HepG2 (cell line): ENCODE data around the gene HSPA5. TPM values are rescaled to one million over a fixed set of nuclear protein-coding genes. Genes with fewer than 3 reads are reported as not detected.

ENCODE experiments used
- BRCA1 ChIP-seq: sonication (generic); formaldehyde crosslinking; IDR thresholded peaks from 2 replicates; pipeline ENCODE4 v1.4.0; 2020; ENCODE audit warnings: missing genetic modification reagents
- DRAP1 ChIP-seq: IDR thresholded peaks from 2 replicates; pipeline ENCODE4 v1.6.1; 2016; ENCODE audit warnings: missing genetic modification reagents, missing compliant biosample characterization
- KLF6 ChIP-seq: IDR thresholded peaks from 2 replicates; pipeline ENCODE4 v1.8.0; 2016; ENCODE audit warnings: missing biosample characterization, missing genetic modification reagents
- MAF1 ChIP-seq: sonication (generic); formaldehyde crosslinking; IDR thresholded peaks from 2 replicates; pipeline ENCODE4 v1.5.0; 2020; ENCODE audit warnings: missing genetic modification reagents, borderline replicate concordance
- NFE2 ChIP-seq: sonication (generic); formaldehyde crosslinking; IDR thresholded peaks from 2 replicates; pipeline ENCODE4 v1.4.0; 2020; ENCODE audit warnings: missing genetic modification reagents
- NFE2L1 ChIP-seq: sonication (generic); formaldehyde crosslinking; IDR thresholded peaks from 2 replicates; pipeline ENCODE4 v1.4.0; 2020; ENCODE audit warnings: missing genetic modification reagents, mild to moderate bottlenecking, borderline replicate concordance
- NR1H2 ChIP-seq: sonication (generic); formaldehyde crosslinking; IDR thresholded peaks from 2 replicates; pipeline ENCODE4 v1.8.1; 2022; ENCODE audit warnings: low read depth, missing genetic modification reagents, borderline replicate concordance
- PBX2 ChIP-seq: IDR thresholded peaks from 2 replicates; pipeline ENCODE4 v1.6.1; 2016; ENCODE audit warnings: control low read depth
- RELA ChIP-seq: sonication (generic); formaldehyde crosslinking; IDR thresholded peaks from 2 replicates; pipeline ENCODE4 v1.4.0; 2020; ENCODE audit warnings: missing genetic modification reagents
- REST ChIP-seq, 2 experiments: IDR thresholded peaks; 2 replicates each; pipeline ENCODE4 v1.6.1; 2011 to 2012; ENCODE audit warnings: low read length in 2 of 2, borderline replicate concordance in 1 of 2, low read depth in 1 of 2, mild to moderate bottlenecking in 1 of 2, moderate library complexity in 1 of 2
- RFX5 ChIP-seq: IDR thresholded peaks from 2 replicates; pipeline ENCODE4 v1.6.1; 2011; ENCODE audit warnings: low read depth, low read length, improper control_type of control experiment
- SNRNP70 ChIP-seq: fragments of 200-400 bp; formaldehyde crosslinking; IDR thresholded peaks from 2 replicates; pipeline ENCODE4 v1.6.1; 2017; ENCODE audit warnings: mild to moderate bottlenecking, low read depth, low read length, moderate library complexity
- SRSF9 ChIP-seq: fragments of 200-400 bp; formaldehyde crosslinking; IDR thresholded peaks from 2 replicates; pipeline ENCODE4 v1.6.1; 2018; ENCODE audit warnings: borderline replicate concordance, mild to moderate bottlenecking, low read depth, low read length; ENCODE audit not compliant: insufficient read depth, poor library complexity, severe bottlenecking
- SSRP1 ChIP-seq: IDR thresholded peaks from 2 replicates; pipeline ENCODE4 v1.6.1; 2016; ENCODE audit warnings: control low read depth
- TEAD3 ChIP-seq: optimal IDR thresholded peaks from 2 replicates; pipeline ENCODE3; 2016; ENCODE audit warnings: borderline replicate concordance
- XBP1 ChIP-seq: sonication (generic); formaldehyde crosslinking; IDR thresholded peaks from 2 replicates; pipeline ENCODE4 v1.5.0; 2020; ENCODE audit warnings: missing genetic modification reagents
- ZBTB42 ChIP-seq: sonication (generic); formaldehyde crosslinking; IDR thresholded peaks from 2 replicates; pipeline ENCODE4 v1.5.0; 2020; ENCODE audit warnings: mild to moderate bottlenecking, missing genetic modification reagents
- ZNF101 ChIP-seq: sonication (generic); formaldehyde crosslinking; IDR thresholded peaks from 2 replicates; pipeline ENCODE4 v1.4.0; 2020; ENCODE audit warnings: mild to moderate bottlenecking, low read depth, missing genetic modification reagents, borderline replicate concordance
- ZNF556 ChIP-seq: sonication (generic); formaldehyde crosslinking; IDR thresholded peaks from 2 replicates; pipeline ENCODE4 v1.4.0; 2020; ENCODE audit warnings: mild to moderate bottlenecking, missing genetic modification reagents, borderline replicate concordance
- ZNF678 ChIP-seq: sonication (generic); formaldehyde crosslinking; IDR thresholded peaks from 2 replicates; pipeline ENCODE4 v1.4.0; 2020; ENCODE audit warnings: mild to moderate bottlenecking, missing genetic modification reagents
- ZSCAN9 ChIP-seq: IDR thresholded peaks from 2 replicates; pipeline ENCODE4 v1.6.1; 2016; ENCODE audit warnings: borderline replicate concordance
- polyA plus RNA-seq, 8 experiments: library from polyadenylated mRNA; depleted of rRNA in 3 of 8; stranded (reverse) in 7 of 8; unstranded in 1 of 8; fragments of >200 nt; fragmentation: Illumina TruSeq in 4 of 8; extraction: Trizol in 4 of 8; gene quantifications; 2 replicates each; pipeline versions ENCODE4 v1.2.1 to v1.2.3, GENCODE V29; 2011 to 2016; ENCODE audit warnings: low read depth in 4 of 8, missing spikeins in 1 of 8, mixed read lengths in 1 of 8; ENCODE audit not compliant: insufficient read depth in 1 of 8
- total RNA-seq, 5 experiments: library from RNA; depleted of rRNA; stranded (reverse); fragments of >200 nt; fragmentation: Illumina TruSeq; extraction: Trizol; gene quantifications; 2 replicates each; pipeline ENCODE4 v1.2.3, GENCODE V29; 2016; ENCODE audit warnings: low read depth in 1 of 5
- TF ChIP-seq, protein P1 (sequence below): sonication (generic); formaldehyde crosslinking; IDR thresholded peaks from 2 replicates; pipeline ENCODE4 v1.5.0; 2020; ENCODE audit warnings: mild to moderate bottlenecking, missing genetic modification reagents
- TF ChIP-seq, protein P2 (sequence below): IDR thresholded peaks from 2 replicates; pipeline ENCODE4 v1.6.1; 2016; ENCODE audit warnings: missing compliant biosample characterization, missing genetic modification reagents, borderline replicate concordance

The HSPA5 gene
- total and polyA plus RNA-seq, 2 of the 13 experiments (the other 11 are each of a cell fraction or from before 2014, with no cell fraction given), result 201 to 206 TPM

DNA sequence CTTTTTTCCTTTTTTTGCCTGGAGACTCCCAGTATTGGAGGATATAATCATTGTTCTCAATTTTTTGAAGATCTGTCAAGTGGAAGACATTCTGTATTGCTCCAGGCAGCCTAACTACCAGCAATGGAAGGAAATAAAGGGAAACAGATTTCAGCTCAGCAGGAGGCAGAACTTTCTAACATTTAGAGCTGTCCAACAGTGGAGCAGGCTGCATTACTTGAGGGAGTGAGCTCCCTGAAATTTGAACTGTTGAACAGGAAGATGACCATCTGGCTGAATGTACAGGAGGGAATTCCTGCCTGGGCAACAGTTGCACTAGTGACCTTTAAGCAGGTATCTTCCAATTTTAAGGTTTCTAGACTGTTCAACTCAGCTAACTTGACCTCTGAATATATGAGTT, 19.4 kb upstream of the HSPA5 start (continued):
- TF ChIP-seq ZSCAN9 (CRISPR knock-in tag), result 0 out of 2 replicates have a peak, but pooled peaks have one; percentile 3
- no peak for TF ChIP-seq XBP1 (CRISPR knock-in tag)
- no peak for TF ChIP-seq ZNF101 (CRISPR knock-in tag)
- TF ChIP-seq, protein P1, sequence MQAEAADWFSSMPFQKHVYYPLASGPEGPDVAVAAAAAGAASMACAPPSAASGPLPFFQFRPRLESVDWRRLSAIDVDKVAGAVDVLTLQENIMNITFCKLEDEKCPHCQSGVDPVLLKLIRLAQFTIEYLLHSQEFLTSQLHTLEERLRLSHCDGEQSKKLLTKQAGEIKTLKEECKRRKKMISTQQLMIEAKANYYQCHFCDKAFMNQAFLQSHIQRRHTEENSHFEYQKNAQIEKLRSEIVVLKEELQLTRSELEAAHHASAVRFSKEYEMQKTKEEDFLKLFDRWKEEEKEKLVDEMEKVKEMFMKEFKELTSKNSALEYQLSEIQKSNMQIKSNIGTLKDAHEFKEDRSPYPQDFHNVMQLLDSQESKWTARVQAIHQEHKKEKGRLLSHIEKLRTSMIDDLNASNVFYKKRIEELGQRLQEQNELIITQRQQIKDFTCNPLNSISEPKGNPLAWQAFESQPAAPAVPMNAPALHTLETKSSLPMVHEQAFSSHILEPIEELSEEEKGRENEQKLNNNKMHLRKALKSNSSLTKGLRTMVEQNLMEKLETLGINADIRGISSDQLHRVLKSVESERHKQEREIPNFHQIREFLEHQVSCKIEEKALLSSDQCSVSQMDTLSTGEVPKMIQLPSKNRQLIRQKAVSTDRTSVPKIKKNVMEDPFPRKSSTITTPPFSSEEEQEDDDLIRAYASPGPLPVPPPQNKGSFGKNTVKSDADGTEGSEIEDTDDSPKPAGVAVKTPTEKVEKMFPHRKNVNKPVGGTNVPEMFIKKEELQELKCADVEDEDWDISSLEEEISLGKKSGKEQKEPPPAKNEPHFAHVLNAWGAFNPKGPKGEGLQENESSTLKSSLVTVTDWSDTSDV (CRISPR knock-in tag), result no peak
- no peak for TF ChIP-seq NFE2L1 (CRISPR knock-in tag)
- no peak for TF ChIP-seq SNRNP70
- no peak for TF ChIP-seq PBX2
- no peak for TF ChIP-seq RELA (CRISPR knock-in tag)
- TF ChIP-seq TEAD3 (CRISPR knock-in tag), result peak; percentile 35
- no peak for TF ChIP-seq SRSF9
- no peak for TF ChIP-seq SSRP1 (CRISPR knock-in tag)
- TF ChIP-seq RFX5, result no peak
- no peak for TF ChIP-seq ZBTB42
- TF ChIP-seq BRCA1 (CRISPR knock-in tag), result no peak
- TF ChIP-seq ZNF556 (CRISPR knock-in tag), result 0 out of 2 replicates have a peak, but pooled peaks have one; percentile 30
- TF ChIP-seq NR1H2 (CRISPR knock-in tag), result no peak
- no peak for TF ChIP-seq MAF1
- TF ChIP-seq NFE2 (CRISPR knock-in tag), result no peak
- TF ChIP-seq, protein P2, sequence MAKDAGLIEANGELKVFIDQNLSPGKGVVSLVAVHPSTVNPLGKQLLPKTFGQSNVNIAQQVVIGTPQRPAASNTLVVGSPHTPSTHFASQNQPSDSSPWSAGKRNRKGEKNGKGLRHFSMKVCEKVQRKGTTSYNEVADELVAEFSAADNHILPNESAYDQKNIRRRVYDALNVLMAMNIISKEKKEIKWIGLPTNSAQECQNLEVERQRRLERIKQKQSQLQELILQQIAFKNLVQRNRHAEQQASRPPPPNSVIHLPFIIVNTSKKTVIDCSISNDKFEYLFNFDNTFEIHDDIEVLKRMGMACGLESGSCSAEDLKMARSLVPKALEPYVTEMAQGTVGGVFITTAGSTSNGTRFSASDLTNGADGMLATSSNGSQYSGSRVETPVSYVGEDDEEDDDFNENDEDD (CRISPR knock-in tag), result no peak
- no peak for TF ChIP-seq KLF6 (CRISPR knock-in tag)
- 0 out of 2 replicates have a peak, but pooled peaks have one; percentile 34 for TF ChIP-seq DRAP1 (CRISPR knock-in tag)
- TF ChIP-seq REST (IDR thresholded peaks at IDR 0.05; ENCODE audit: borderline replicate concordance in 1 of 2, low read depth in 1 of 2, low read length in 2 of 2), result 0 out of 4 replicates have a peak, but pooled peaks of 1 of the 2 experiments have one; percentile 36
- no peak for TF ChIP-seq ZNF678 (CRISPR knock-in tag)
